GM12878 (cell line): ENCODE measurements around the gene SORCS1. TPM values are rescaled to one million over a fixed set of nuclear protein-coding genes. Genes with fewer than 3 reads are reported as not detected.
A peak's percentile ranks its signal among the peaks of the same experiment; 100 is the strongest.

Experiments
- ATAC-seq: fragments of 200-7000 bp; cut with Tn5 transposase; 3 replicates; pipeline ENCODE4 v1.9.1; 2020; ENCODE audit warnings: mild to moderate bottlenecking, moderate library complexity
- BruUV-seq: library from RNA; stranded (reverse); fragments of 400-500 nt; replicated peaks from 2 replicates; lab custom pipeline; 2021; lab: Mats Ljungman, UMichigan
- CTCF ChIA-PET: fragments of 300-600 bp; sonication (Branson Sonifier 250); formaldehyde crosslinking; extraction: SDS; loops from one replicate; lab custom pipeline; 2021; ENCODE audit warnings: inconsistent platforms; lab: Yijun Ruan, JAX
- POLR2A ChIA-PET: fragments of 350-600 bp; formaldehyde crosslinking; extraction: SDS; loops from one replicate; lab custom pipeline; 2021; ENCODE audit warnings: inconsistent platforms; lab: Charles Lee
- RAD21 ChIA-PET: fragments of 300-600 bp; sonication (Branson Sonifier 250); formaldehyde crosslinking; loops from one replicate; lab custom pipeline; 2023; ENCODE audit warnings: antibody characterized with exemption; ENCODE audit not compliant: unreplicated experiment; lab: Charles Lee
- SMC1A ChIA-PET: fragments of 300-600 bp; sonication (Branson Sonifier 250); formaldehyde crosslinking; loops from one replicate; lab custom pipeline; 2023; ENCODE audit not compliant: unreplicated experiment, uncharacterized antibody; lab: Charles Lee
- DNase-seq: peaks from one replicate; pipeline ENCODE4 v3.0.0-alpha.2; 2011; ENCODE audit warnings: low read depth, low spot score
- FAIRE-seq: peaks from 3 replicates; lab custom pipeline; 2011; peaks lifted over from hg19 to GRCh38; lab: Jason Lieb, UNC
- H2AFZ ChIP-seq: 2 replicates; pipeline ENCODE4 v1.6.0; 2011; ENCODE audit warnings: low read depth, low read length, control low read depth; ENCODE audit not compliant: control insufficient read depth
- H3K27ac ChIP-seq: 2 replicates; pipeline ENCODE4 v1.5.1; 2011; ENCODE audit warnings: control low read depth; ENCODE audit not compliant: control insufficient read depth, insufficient read depth
- H3K27me3 ChIP-seq, 2 experiments: replicated peaks in 1 of 2; 2 replicates each; pipeline versions ENCODE4 v1.6.0 to v1.6.1; 2011; ENCODE audit warnings: low read length in 1 of 2; ENCODE audit not compliant: control insufficient read depth in 2 of 2, insufficient read depth in 2 of 2
- H3K36me3 ChIP-seq, 2 experiments: 2 replicates each; pipeline ENCODE4 v1.5.1; 2011; ENCODE audit warnings: low read length in 1 of 2; ENCODE audit not compliant: control insufficient read depth in 2 of 2, insufficient read depth in 2 of 2
- H3K4me1 ChIP-seq: 2 replicates; pipeline ENCODE4 v1.6.1; 2011; ENCODE audit warnings: mild to moderate bottlenecking, low read length, moderate library complexity, mixed read lengths; ENCODE audit not compliant: control insufficient read depth, insufficient read depth
- H3K4me2 ChIP-seq: 2 replicates; pipeline ENCODE4 v1.6.0; 2011; ENCODE audit warnings: control low read depth; ENCODE audit not compliant: control insufficient read depth, insufficient read depth
- H3K4me3 ChIP-seq: fragments of 200-600 bp; sonication (generic); 2 replicates; pipeline ENCODE4 v1.5.1; 2016
- H3K79me2 ChIP-seq: 2 replicates; pipeline ENCODE4 v1.6.0; 2011; ENCODE audit warnings: low read length; ENCODE audit not compliant: control insufficient read depth, insufficient read depth
- H3K9ac ChIP-seq: 2 replicates; pipeline ENCODE4 v1.8.0; 2011; ENCODE audit warnings: low read length, control low read depth, mixed read lengths; ENCODE audit not compliant: control insufficient read depth, insufficient read depth
- H3K9me3 ChIP-seq: replicated peaks from 3 replicates; pipeline ENCODE4 v1.5.1; 2011; ENCODE audit warnings: mild to moderate bottlenecking, low read length; ENCODE audit not compliant: control insufficient read depth, insufficient read depth
- H4K20me1 ChIP-seq: 2 replicates; pipeline ENCODE4 v1.6.0; 2011; ENCODE audit not compliant: control insufficient read depth, insufficient read depth
- EED ChIP-seq: sonication (generic); IDR thresholded peaks from 2 replicates; pipeline ENCODE4 v1.6.1; 2016; ENCODE audit warnings: antibody characterized with exemption, low read depth
- EP300 ChIP-seq, 2 experiments: fragments of 150-350 bp in 1 of 2; IDR thresholded peaks; 2 replicates each; pipeline ENCODE4 v1.6.1; 2011 to 2012; ENCODE audit warnings: low read depth in 2 of 2, low read length in 2 of 2, borderline replicate concordance in 1 of 2, improper control_type of control experiment in 1 of 2, inconsistent platforms in 1 of 2; ENCODE audit not compliant: control insufficient read depth in 1 of 2
- FOXK2 ChIP-seq: fragments of 450-650 bp; IDR thresholded peaks from 2 replicates; pipeline ENCODE4 v1.6.1; 2017; ENCODE audit warnings: mild to moderate bottlenecking, moderate library complexity
- HDAC2 ChIP-seq: fragments of 200-600 bp; sonication (generic); IDR thresholded peaks from 2 replicates; pipeline ENCODE4 v1.6.1; 2017
- HDAC6 ChIP-seq: fragments of 200-600 bp; sonication (generic); IDR thresholded peaks from one replicate; pipeline ENCODE4 v1.8.0; 2017; ENCODE audit warnings: antibody characterized with exemption; ENCODE audit not compliant: unreplicated experiment
- HDGF ChIP-seq: fragments of 450-650 bp; IDR thresholded peaks from 2 replicates; pipeline ENCODE4 v1.6.1; 2016; ENCODE audit warnings: antibody characterized with exemption
- IRF4 ChIP-seq: IDR thresholded peaks from 2 replicates; pipeline ENCODE4 v1.6.1; 2011; ENCODE audit warnings: low read depth, low read length
- MEF2A ChIP-seq: IDR thresholded peaks from 2 replicates; pipeline ENCODE4 v1.6.1; 2011; ENCODE audit warnings: low read depth, mild to moderate bottlenecking, low read length, moderate library complexity; ENCODE audit not compliant: insufficient read depth
- NR2F1 ChIP-seq: fragments of 450-650 bp; conservative IDR thresholded peaks from 2 replicates; pipeline ENCODE4 v1.6.1; 2017; ENCODE audit warnings: mild to moderate bottlenecking
- PAX8 ChIP-seq: fragments of 450-650 bp; IDR thresholded peaks from 2 replicates; pipeline ENCODE4 v1.6.1; 2017; ENCODE audit warnings: mild to moderate bottlenecking, moderate library complexity
- RUNX3 ChIP-seq: IDR thresholded peaks from 2 replicates; pipeline ENCODE4 v1.6.1; 2012; ENCODE audit warnings: low read length, inconsistent platforms
- YY1 ChIP-seq: IDR thresholded peaks from 2 replicates; pipeline ENCODE4 v1.6.1; 2011; ENCODE audit warnings: low read depth, mild to moderate bottlenecking, low read length
- WGBS: methylation state at CpG from one replicate; pipeline ENCODE4 v1.1.6; 2016; ENCODE audit warnings: low lambda C conversion rate; ENCODE audit not compliant: insufficient replicate concordance, insufficient coverage; ENCODE audit errors: missing lambda C conversion rate; 5-methylcytosine and 5-hydroxymethylcytosine counted together
- in situ Hi-C: fragments of 300-500 bp; cut with MboI; formaldehyde crosslinking; loops from 9 replicates; pipeline ENCODE4 v1.14.3; 2018; ENCODE audit warnings: mixed read lengths
- intact Hi-C: fragments of 100-400 bp; cut with micrococcal nuclease; formaldehyde crosslinking; loops from one replicate; pipeline ENCODE4 v1.14.2; 2022; ENCODE audit not compliant: unreplicated experiment
- polyA plus RNA-seq, 11 experiments: library from polyadenylated mRNA; depleted of rRNA in 4 of 11; unstranded in 6 of 11; stranded (reverse) in 5 of 11; fragments of >200 nt; fragmentation: Nextera tagmentation in 4 of 11; fragmentation: Illumina TruSeq in 1 of 11; extraction: Ambion mirVana in 4 of 11; extraction: Trizol in 1 of 11; gene quantifications; 1 replicate in 1 of 11; 2 replicates in 10 of 11; pipeline versions ENCODE4 v1.2.1 to v1.2.3, GENCODE V29; 2011 to 2016; ENCODE audit warnings: inconsistent platforms in 2 of 11, missing spikeins in 2 of 11, low read depth in 1 of 11
- total RNA-seq, 4 experiments: library from RNA; depleted of rRNA in 3 of 4; stranded (reverse); fragments of >200 nt in 3 of 4; fragmentation: Illumina TruSeq in 1 of 4; extraction: Trizol in 1 of 4; gene quantifications; 2 replicates each; pipeline versions ENCODE4 v1.2.1 to v1.2.3, GENCODE V29; 2013 to 2021
- TF ChIP-seq, protein P1 (sequence below): fragments of 450-650 bp; IDR thresholded peaks from 2 replicates; pipeline ENCODE4 v1.6.1; 2017; ENCODE audit warnings: mild to moderate bottlenecking, moderate library complexity
- TF ChIP-seq, protein P2 (sequence below): fragments of 450-650 bp; IDR thresholded peaks from 2 replicates; pipeline ENCODE4 v1.6.1; 2017; ENCODE audit warnings: mild to moderate bottlenecking, moderate library complexity

SORCS1 gene
- total and polyA plus RNA-seq, 10 of the 15 experiments (the other 5 are each of a cell fraction or from before 2014, with no cell fraction given) = 0.02 to 9.6 (median 0.06) TPM; not detected in 3

DNA sequence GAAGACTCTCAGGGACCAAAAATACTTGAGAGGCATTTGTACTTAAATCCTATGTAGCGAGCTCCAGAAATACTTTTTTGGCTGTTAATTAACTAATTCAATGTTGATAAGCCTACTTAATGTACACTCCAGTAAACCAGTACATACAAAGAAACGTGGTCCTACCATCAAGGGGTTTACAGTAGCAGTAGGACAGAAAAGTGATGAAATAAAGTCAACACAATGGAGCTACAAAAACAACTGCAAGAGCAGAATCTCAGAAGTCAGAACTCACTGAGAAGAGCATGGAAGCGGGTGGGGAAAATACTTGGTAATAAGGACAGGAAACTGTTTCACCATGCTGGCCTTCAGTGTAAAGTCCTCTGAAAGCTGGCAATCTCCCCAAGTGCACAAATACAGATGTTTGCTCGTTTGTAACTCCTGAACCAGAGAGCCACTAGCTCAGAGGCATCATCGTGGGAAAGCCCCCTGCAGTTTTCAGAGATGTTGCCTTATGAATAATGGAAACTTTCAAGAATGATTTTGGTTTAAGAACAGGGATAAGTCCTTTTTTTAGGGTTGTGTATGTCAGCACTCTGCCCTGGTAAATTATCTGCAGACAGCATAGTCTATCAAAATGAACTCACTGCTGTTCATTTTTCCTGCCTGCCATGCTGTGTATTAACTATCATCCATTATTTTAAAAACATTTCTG, 233.2 kb downstream of the SORCS1 start:
- intact Hi-C loops (loop anchor here (5.0 kb wide), 2 partner anchors 134 to 1071 kb away; no protein-coding TSS in a partner anchor), in situ Hi-C loops (no loop called here)
- H3K27me3 ChIP-seq = no peaks in the 10 kb centered on the region
- H3K9ac ChIP-seq = peak overlapping the region; percentile 35; the same call in 1 of the 2 replicates
- CTCF ChIA-PET = interaction anchor here (0.6 to 2.9 kb wide), 7 partner anchors 9 to 1411 kb away, joined by 3 to 13 read pairs (median 4); no protein-coding TSS in a partner anchor
- FAIRE-seq (no peak), ATAC-seq (peak; percentile 88), DNase-seq (peak; percentile 88)
- RAD21 ChIA-PET = interaction anchor here (0.5 to 1.8 kb wide), 7 partner anchors 9 to 136 kb away, joined by 3 to 8 read pairs (median 7); no protein-coding TSS in a partner anchor
- POLR2A ChIA-PET = interaction anchor here (0.6 to 2.5 kb wide), 2 partner anchors 11 to 94 kb away, joined by 3 to 11 read pairs; no protein-coding TSS in a partner anchor
- no peaks in the 10 kb centered on the region for H4K20me1 ChIP-seq
- BruUV-seq = no TSS peak
- H3K9me3 ChIP-seq = no peaks in the 10 kb centered on the region; the same call in 2 of the 3 replicates
- SMC1A ChIA-PET = interaction anchor here (0.8 to 4.4 kb wide), 12 partner anchors 10 to 68 kb away, joined by 3 to 27 read pairs (median 6); no protein-coding TSS in a partner anchor
- peak overlapping the region; percentile 21; the same call in 1 of the 2 replicates for H3K4me3 ChIP-seq
- H2AFZ ChIP-seq = peak overlapping the region; percentile 40
- peak overlapping the region; percentile 74 for H3K27ac ChIP-seq
- peaks cover 46% of the 10 kb centered on the region for H3K4me1 ChIP-seq
- H3K79me2 ChIP-seq = no peaks in the 10 kb centered on the region
- no peaks in the 10 kb centered on the region for H3K36me3 ChIP-seq
- 19% methylated on average over 5 of the region's 5 CpGs for WGBS
- H3K4me2 ChIP-seq = peak overlapping the region; percentile 46; the same call in 1 of the 2 replicates
- TF ChIP-seq HDAC2 (no peak), FOXK2 (no peak), HDAC6 (no peak), PAX8 (no peak), MEF2A (peak; percentile 55; the same call in 1 of the 2 replicates), IRF4 (peak; percentile 70; the same call in 1 of the 2 replicates), HDGF (peak; percentile 51; the same call in 1 of the 2 replicates), RUNX3 (peak; percentile 39; the same call in 1 of the 2 replicates), YY1 (0 out of 2 replicates have a peak, but pooled peaks have one; percentile 22), NR2F1 (no peak), EP300 (IDR thresholded peaks at IDR 0.05; ENCODE audit: borderline replicate concordance in 1 of 2, control insufficient read depth in 1 of 2, low read depth in 2 of 2, low read length in 2 of 2) (peak in 1 of 2 experiments; percentile 49; a peak in 1 of 4 replicates), EED (peak; percentile 68; the same call in 1 of the 2 replicates)
- TF ChIP-seq, protein P1, sequence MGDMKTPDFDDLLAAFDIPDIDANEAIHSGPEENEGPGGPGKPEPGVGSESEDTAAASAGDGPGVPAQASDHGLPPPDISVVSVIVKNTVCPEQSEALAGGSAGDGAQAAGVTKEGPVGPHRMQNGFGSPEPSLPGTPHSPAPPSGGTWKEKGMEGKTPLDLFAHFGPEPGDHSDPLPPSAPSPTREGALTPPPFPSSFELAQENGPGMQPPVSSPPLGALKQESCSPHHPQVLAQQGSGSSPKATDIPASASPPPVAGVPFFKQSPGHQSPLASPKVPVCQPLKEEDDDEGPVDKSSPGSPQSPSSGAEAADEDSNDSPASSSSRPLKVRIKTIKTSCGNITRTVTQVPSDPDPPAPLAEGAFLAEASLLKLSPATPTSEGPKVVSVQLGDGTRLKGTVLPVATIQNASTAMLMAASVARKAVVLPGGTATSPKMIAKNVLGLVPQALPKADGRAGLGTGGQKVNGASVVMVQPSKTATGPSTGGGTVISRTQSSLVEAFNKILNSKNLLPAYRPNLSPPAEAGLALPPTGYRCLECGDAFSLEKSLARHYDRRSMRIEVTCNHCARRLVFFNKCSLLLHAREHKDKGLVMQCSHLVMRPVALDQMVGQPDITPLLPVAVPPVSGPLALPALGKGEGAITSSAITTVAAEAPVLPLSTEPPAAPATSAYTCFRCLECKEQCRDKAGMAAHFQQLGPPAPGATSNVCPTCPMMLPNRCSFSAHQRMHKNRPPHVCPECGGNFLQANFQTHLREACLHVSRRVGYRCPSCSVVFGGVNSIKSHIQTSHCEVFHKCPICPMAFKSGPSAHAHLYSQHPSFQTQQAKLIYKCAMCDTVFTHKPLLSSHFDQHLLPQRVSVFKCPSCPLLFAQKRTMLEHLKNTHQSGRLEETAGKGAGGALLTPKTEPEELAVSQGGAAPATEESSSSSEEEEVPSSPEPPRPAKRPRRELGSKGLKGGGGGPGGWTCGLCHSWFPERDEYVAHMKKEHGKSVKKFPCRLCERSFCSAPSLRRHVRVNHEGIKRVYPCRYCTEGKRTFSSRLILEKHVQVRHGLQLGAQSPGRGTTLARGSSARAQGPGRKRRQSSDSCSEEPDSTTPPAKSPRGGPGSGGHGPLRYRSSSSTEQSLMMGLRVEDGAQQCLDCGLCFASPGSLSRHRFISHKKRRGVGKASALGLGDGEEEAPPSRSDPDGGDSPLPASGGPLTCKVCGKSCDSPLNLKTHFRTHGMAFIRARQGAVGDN = peak; percentile 83
- TF ChIP-seq, protein P2, sequence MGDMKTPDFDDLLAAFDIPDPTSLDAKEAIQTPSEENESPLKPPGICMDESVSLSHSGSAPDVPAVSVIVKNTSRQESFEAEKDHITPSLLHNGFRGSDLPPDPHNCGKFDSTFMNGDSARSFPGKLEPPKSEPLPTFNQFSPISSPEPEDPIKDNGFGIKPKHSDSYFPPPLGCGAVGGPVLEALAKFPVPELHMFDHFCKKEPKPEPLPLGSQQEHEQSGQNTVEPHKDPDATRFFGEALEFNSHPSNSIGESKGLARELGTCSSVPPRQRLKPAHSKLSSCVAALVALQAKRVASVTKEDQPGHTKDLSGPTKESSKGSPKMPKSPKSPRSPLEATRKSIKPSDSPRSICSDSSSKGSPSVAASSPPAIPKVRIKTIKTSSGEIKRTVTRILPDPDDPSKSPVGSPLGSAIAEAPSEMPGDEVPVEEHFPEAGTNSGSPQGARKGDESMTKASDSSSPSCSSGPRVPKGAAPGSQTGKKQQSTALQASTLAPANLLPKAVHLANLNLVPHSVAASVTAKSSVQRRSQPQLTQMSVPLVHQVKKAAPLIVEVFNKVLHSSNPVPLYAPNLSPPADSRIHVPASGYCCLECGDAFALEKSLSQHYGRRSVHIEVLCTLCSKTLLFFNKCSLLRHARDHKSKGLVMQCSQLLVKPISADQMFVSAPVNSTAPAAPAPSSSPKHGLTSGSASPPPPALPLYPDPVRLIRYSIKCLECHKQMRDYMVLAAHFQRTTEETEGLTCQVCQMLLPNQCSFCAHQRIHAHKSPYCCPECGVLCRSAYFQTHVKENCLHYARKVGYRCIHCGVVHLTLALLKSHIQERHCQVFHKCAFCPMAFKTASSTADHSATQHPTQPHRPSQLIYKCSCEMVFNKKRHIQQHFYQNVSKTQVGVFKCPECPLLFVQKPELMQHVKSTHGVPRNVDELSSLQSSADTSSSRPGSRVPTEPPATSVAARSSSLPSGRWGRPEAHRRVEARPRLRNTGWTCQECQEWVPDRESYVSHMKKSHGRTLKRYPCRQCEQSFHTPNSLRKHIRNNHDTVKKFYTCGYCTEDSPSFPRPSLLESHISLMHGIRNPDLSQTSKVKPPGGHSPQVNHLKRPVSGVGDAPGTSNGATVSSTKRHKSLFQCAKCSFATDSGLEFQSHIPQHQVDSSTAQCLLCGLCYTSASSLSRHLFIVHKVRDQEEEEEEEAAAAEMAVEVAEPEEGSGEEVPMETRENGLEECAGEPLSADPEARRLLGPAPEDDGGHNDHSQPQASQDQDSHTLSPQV = peak; percentile 83; the same call in 1 of the 2 replicates
